K562 (cell line): ENCODE measurements around the gene SYNGR3.

Experiments used
- RAD21 ChIP-seq, 2 experiments: fragments of 250-450 bp in 1 of 2; fragments of 450-650 bp in 1 of 2; sonication (Bioruptor Pico) in 1 of 2; formaldehyde crosslinking in 1 of 2; IDR thresholded peaks in 1 of 2; conservative IDR thresholded peaks in 1 of 2; 2 replicates each; pipeline versions ENCODE4 v1.4.0 to v1.8.0; 2020 to 2022; ENCODE audit warnings: mild to moderate bottlenecking in 2 of 2, moderate library complexity in 1 of 2
- XRCC3 ChIP-seq: fragments of 450-650 bp; IDR thresholded peaks from 2 replicates; pipeline ENCODE4 v1.6.1; 2017; ENCODE audit warnings: mild to moderate bottlenecking, moderate library complexity

DNA sequence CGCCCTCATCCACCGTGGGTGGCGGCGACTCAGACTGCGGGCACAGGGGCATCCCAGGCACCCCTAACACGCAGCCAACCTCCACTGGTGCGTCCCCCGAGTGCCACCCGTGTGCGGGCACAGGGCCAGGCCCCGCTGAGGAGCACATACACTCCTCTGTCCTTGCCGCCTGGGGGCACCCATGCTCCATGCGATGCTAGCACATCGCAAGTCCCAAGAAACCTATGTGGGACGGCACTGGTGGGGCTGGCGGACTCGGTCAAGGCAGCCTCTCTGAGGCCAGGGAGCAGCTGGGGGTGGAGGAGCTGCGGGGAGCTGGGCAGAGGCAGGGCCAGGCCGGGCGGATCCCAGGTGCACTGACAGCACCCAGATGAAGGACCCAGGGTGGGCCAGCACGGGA is 15.9 kb downstream of the SYNGR3 start:
- TF ChIP-seq XRCC3, result no peak
- TF ChIP-seq RAD21 (CRISPR knock-in tag; conservative IDR thresholded peaks at IDR 0.05 in 1 of 2, IDR thresholded peaks at IDR 0.05 in 1 of 2), result no peak
